Adrenal gland (tissue), 5 donors: Measurements from ENCODE around the gene SYT3.

Experiments used
- POLR2A ChIP-seq, 2 donors: fragments of 450-650 bp; IDR thresholded peaks; one replicate each; pipeline ENCODE4 v1.6.1; 2017; ENCODE audit warnings: antibody characterized with exemption in 2 of 2, mild to moderate bottlenecking in 2 of 2, moderate library complexity in 1 of 2
- TF ChIP-seq, protein P1 (sequence below), 6 experiments: fragments of 450-650 bp in 4 of 6; fragments of 200-600 bp in 2 of 6; sonication (generic) in 1 of 6; IDR thresholded peaks; 1 replicate in 5 of 6; 2 replicates in 1 of 6; pipeline versions ENCODE4 v1.5.1 to v1.8.0; 2016 to 2021; ENCODE audit warnings: antibody characterized with exemption in 6 of 6, mild to moderate bottlenecking in 2 of 6, moderate library complexity in 1 of 6
- donor health status: DM: no; HTN: no; CAD: no.

- no peak for TF ChIP-seq POLR2A (IDR thresholded peaks at IDR 0.05)
- TF ChIP-seq, protein P1, sequence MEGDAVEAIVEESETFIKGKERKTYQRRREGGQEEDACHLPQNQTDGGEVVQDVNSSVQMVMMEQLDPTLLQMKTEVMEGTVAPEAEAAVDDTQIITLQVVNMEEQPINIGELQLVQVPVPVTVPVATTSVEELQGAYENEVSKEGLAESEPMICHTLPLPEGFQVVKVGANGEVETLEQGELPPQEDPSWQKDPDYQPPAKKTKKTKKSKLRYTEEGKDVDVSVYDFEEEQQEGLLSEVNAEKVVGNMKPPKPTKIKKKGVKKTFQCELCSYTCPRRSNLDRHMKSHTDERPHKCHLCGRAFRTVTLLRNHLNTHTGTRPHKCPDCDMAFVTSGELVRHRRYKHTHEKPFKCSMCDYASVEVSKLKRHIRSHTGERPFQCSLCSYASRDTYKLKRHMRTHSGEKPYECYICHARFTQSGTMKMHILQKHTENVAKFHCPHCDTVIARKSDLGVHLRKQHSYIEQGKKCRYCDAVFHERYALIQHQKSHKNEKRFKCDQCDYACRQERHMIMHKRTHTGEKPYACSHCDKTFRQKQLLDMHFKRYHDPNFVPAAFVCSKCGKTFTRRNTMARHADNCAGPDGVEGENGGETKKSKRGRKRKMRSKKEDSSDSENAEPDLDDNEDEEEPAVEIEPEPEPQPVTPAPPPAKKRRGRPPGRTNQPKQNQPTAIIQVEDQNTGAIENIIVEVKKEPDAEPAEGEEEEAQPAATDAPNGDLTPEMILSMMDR (IDR thresholded peaks at IDR 0.05), result no peak
These were observed 6.3 kb downstream of the SYT3 start for GRCh38 chr19:50633359-50633758.
